Iris pigment epithelial cell (primary cell): ENCODE measurements around the gene MYEF2.
A peak's percentile ranks its signal among the peaks of the same experiment; 100 is the strongest.

Experiments used
- DNase-seq: peaks from one replicate; pipeline ENCODE4 v3.0.0-alpha.2; 2011; ENCODE audit warnings: low read depth

Gene MYEF2

DNA sequence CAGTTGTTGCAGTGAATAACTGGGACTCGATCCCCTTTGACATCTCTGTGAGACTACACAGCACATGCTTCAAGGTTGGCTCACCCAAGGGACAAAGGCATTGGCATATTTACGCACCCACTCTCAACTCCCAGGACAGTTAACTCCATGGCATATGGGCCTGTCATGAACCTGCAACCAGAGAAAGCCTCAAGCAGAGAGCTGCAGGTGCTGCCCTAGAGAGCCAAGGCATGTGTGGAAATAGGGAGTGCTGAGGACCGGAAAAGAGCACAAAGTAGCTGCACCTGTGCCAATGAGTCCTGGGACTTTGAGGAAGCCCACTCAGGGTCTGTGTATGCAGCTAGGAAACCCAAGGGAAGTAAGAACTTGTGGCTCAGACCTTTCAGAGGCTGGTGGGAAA, 90.3 kb downstream of the MYEF2 start:
- no peak for DNase-seq

DNA sequence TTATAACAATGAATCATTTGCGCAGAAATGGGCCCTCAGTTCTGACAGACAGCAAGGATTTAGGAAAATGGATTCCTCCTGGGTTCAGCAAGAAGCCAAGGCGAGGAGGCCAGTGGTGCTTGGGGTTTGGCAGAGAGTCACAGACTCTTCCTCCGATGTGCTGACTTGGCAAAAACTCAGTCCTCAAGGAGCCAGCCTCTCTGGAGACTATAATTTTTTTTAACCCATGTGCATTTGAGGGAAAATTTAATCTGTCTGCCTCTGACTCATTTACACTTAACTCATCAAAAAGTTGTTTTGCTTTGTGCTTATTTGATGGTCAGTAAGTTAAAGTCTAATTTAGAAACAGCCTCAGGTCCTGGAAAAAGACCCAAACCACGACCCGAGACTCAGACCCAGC, 91.5 kb downstream of the MYEF2 start:
- peak; percentile 33 for DNase-seq

DNA sequence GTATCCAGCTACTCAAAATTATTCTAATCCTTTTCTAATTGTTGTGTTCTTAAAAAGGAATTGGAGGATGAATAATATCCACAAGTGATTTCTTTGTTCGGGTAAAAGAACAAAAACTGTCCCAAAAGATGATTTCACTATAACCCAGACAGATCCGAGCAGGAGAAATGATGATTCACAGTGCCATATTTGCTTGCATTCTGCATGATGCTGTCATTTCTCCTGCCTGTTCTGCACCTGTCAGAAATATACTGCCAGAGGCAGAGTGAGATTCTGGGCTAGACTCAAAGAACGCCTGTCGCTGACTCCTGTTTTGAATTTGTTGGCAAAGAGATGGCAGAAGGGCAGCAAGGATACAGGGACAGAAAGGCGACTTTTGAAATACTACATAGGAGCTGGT, 92.0 kb downstream of the MYEF2 start:
- DNase-seq = no peak

DNA sequence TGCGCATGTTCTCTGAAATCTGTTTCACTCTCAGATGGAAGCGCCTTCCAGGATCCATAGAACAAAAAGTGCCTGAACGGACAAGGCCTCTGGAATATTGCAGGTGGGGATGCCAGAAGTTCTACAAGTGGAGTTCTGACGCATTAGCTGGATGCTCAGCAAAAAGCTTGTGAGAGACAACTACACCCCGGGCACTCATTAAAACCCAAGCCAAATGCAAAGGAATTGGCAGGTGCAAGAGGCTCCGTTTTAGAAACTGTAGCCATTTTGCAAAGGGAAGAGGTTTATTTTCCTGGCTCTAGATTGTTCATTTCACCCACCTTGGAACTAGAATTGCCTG, 92.5 kb downstream of the MYEF2 start:
- DNase-seq = no peak

DNA sequence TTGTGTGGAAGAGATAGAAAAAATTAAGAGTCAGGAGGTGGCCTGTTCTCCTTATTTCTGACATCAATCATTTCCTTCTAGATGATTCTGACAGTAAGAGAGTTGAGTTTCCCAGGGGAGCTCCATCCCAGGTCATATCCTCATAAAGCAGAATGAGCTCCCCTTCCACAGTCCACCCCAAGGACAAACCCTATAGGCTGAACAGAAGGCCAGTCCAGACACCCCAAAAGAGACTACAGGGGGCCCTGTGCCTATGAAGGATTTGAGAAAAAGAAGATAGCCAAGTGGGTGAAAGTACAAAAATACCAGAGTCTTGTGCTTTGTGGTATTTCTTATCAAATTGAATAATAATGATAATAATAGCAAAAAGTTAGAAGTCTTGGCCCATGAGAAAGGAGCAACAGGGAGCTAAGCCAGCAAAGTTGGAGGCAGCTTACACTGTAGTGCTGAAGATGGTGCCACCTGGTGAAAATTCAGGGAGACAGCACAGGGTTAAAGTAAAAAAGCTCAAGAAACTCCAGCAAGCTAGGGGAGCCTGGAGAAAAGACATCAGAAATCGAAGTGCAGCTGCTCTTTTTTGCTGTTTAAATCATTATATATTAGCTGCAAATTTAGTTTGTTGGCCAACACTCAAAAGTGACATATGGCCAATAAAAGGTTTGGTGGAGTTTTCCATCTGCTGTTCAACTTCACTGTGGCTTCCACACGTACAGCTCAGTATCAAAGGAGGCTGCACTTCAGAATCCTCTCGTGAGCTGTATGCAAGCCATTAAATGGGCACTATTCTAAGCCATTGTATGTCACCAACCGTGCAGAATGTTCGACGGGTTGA, 93.1 kb downstream of the MYEF2 start:
- peak; percentile 64 for DNase-seq
